GM15510 (cell line): Measurements from ENCODE around the gene ERGIC1.

Experiments
- POLR2A ChIP-seq: IDR thresholded peaks from 3 replicates; pipeline ENCODE4 v1.6.1; 2011; ENCODE audit warnings: borderline replicate concordance; ENCODE audit not compliant: insufficient read length; ENCODE audit errors: extremely low read depth

ERGIC1 gene

GRCh38 chr5:172871982-172872381, 37.9 kb downstream of the ERGIC1 start:
- no peak for TF ChIP-seq POLR2A

GRCh38 chr5:172872997-172873491, 39.0 kb downstream of the ERGIC1 start:
- no peak for TF ChIP-seq POLR2A

- no peak for TF ChIP-seq POLR2A
Measured at GRCh38 chr5:172873513-172873912, 39.5 kb downstream of the ERGIC1 start.

- TF ChIP-seq POLR2A, result no peak
Measured at GRCh38 chr5:172874647-172875504, 40.8 kb downstream of the ERGIC1 start.

GRCh38 chr5:172875505-172876279, 41.6 kb downstream of the ERGIC1 start:
- no peak for TF ChIP-seq POLR2A

GRCh38 chr5:172876578-172876977, 42.5 kb downstream of the ERGIC1 start:
- no peak for TF ChIP-seq POLR2A

GRCh38 chr5:172877466-172878260, 43.6 kb downstream of the ERGIC1 start:
- TF ChIP-seq POLR2A, result no peak

- no peak for TF ChIP-seq POLR2A
Measured at GRCh38 chr5:172878585-172878932, 44.5 kb downstream of the ERGIC1 start.

GRCh38 chr5:172878933-172879752, 45.1 kb downstream of the ERGIC1 start:
- TF ChIP-seq POLR2A, result no peak

- TF ChIP-seq POLR2A, result peak; percentile 20
Measured at GRCh38 chr5:172881691-172882370, 47.8 kb downstream of the ERGIC1 start.

- no peak for TF ChIP-seq POLR2A
Measured at GRCh38 chr5:172883066-172883465, 49.0 kb downstream of the ERGIC1 start.

- no peak for TF ChIP-seq POLR2A
Measured at GRCh38 chr5:172885597-172886340, 51.7 kb downstream of the ERGIC1 start.

GRCh38 chr5:172886476-172886875, 52.4 kb downstream of the ERGIC1 start:
- TF ChIP-seq POLR2A, result no peak
